GM18526 (cell line): ENCODE measurements around the gene MST1.

Source experiments
- POLR2A ChIP-seq: IDR thresholded peaks from 3 replicates; pipeline ENCODE4 v1.6.1; 2011; ENCODE audit not compliant: insufficient read length; ENCODE audit errors: extremely low read depth

MST1 gene

GRCh38 chr3:49712166-49712565, 22.9 kb upstream of the MST1 start:
- no peak for TF ChIP-seq POLR2A

- no peak for TF ChIP-seq POLR2A
Observed at GRCh38 chr3:49711489-49711888, 22.2 kb upstream of the MST1 start.

GRCh38 chr3:49709852-49710251, 20.6 kb upstream of the MST1 start:
- no peak for TF ChIP-seq POLR2A

GRCh38 chr3:49707113-49707480, 17.8 kb upstream of the MST1 start:
- no peak for TF ChIP-seq POLR2A

- no peak for TF ChIP-seq POLR2A
Observed at GRCh38 chr3:49706456-49707112, 17.3 kb upstream of the MST1 start.

GRCh38 chr3:49705390-49705960, 16.2 kb upstream of the MST1 start:
- no peak for TF ChIP-seq POLR2A

- TF ChIP-seq POLR2A = no peak
Observed at GRCh38 chr3:49704629-49705028, 15.4 kb upstream of the MST1 start.

- no peak for TF ChIP-seq POLR2A
Observed at GRCh38 chr3:49703956-49704355, 14.7 kb upstream of the MST1 start.

- TF ChIP-seq POLR2A = no peak
Observed at GRCh38 chr3:49703443-49703927, 14.2 kb upstream of the MST1 start.

- TF ChIP-seq POLR2A = no peak
Observed at GRCh38 chr3:49702672-49703071, 13.4 kb upstream of the MST1 start.

- TF ChIP-seq POLR2A = no peak
Observed at GRCh38 chr3:49701388-49702077, 12.3 kb upstream of the MST1 start.

GRCh38 chr3:49700453-49701128, 11.3 kb upstream of the MST1 start:
- TF ChIP-seq POLR2A = no peak

GRCh38 chr3:49700014-49700413, 10.7 kb upstream of the MST1 start:
- TF ChIP-seq POLR2A = no peak

- no peak for TF ChIP-seq POLR2A
Observed at GRCh38 chr3:49699281-49699979, 10.2 kb upstream of the MST1 start.

- TF ChIP-seq POLR2A = no peak
Observed at GRCh38 chr3:49683162-49683561, 6.1 kb downstream of the MST1 start.
